BLaER1 treated with 17β-estradiol and CSF1 and Interleukin-3, amounts not matched to agents 10 nM and 100 nM (cell line): Measurements from ENCODE around the gene EHBP1L1.

ENCODE experiments used
- H3K27ac ChIP-seq, 11 experiments: shearing (Covaris generic); formaldehyde crosslinking; 2 replicates each; pipeline ENCODE4 v1.8.1; 2022
- H3K27me3 ChIP-seq, 11 experiments: shearing (Covaris generic); formaldehyde crosslinking; 2 replicates each; pipeline ENCODE4 v1.8.1; 2022
- H3K36me3 ChIP-seq, 11 experiments: shearing (Covaris generic); formaldehyde crosslinking; 2 replicates each; pipeline ENCODE4 v1.8.1; 2022
- H3K4me1 ChIP-seq, 10 experiments: shearing (Covaris generic); formaldehyde crosslinking; 2 replicates each; pipeline ENCODE4 v1.8.1; 2022
- H3K4me2 ChIP-seq, 11 experiments: shearing (Covaris generic); formaldehyde crosslinking; 2 replicates each; pipeline ENCODE4 v1.8.1; 2022
- H3K4me3 ChIP-seq, 10 experiments: shearing (Covaris generic); formaldehyde crosslinking; 2 replicates each; pipeline ENCODE4 v1.8.1; 2022
- H3K9ac ChIP-seq, 11 experiments: shearing (Covaris generic); formaldehyde crosslinking; 2 replicates each; pipeline ENCODE4 v1.8.1; 2022
- H3K9me3 ChIP-seq, 11 experiments: shearing (Covaris generic); formaldehyde crosslinking; replicated peaks in 1 of 11; 2 replicates each; pipeline ENCODE4 v1.8.1; 2022
- H4K20me1 ChIP-seq, 11 experiments: shearing (Covaris generic); formaldehyde crosslinking; 2 replicates each; pipeline ENCODE4 v1.8.1; 2022
- Cebpa-rat ChIP-seq, 11 experiments: shearing (Covaris generic); IDR thresholded peaks; 2 replicates each; pipeline ENCODE4 v1.8.1; 2022

Gene EHBP1L1

GRCh38 chr11:65625628-65626342, 49.9 kb downstream of the EHBP1L1 start:
- Histone ChIP-seq H3K27me3 (no peaks in the 10 kb centered on the region), H3K9ac (peak overlapping the region in 4 of 11 experiments; percentile 23 to 35 (median 33); a peak in 5 of 22 replicates), H3K36me3 (peaks cover 90 to 98% (median 95%) of the 10 kb centered on the region in 11 experiments), H3K4me1 (peaks cover 0 to 26% (median 21%) of the 10 kb centered on the region in 10 experiments; a peak in 13 of 20 replicates), H3K9me3 (no peaks in the 10 kb centered on the region), H3K4me2 (peak overlapping the region in 7 of 11 experiments; percentile 10 to 37 (median 22); a peak in 7 of 22 replicates), H3K4me3 (no peak overlapping the region), H3K27ac (0 out of 22 replicates have a peak overlapping the region, but pooled peaks of 1 of the 11 experiments have one; percentile 2), H4K20me1 (peaks cover 4 to 88% (median 41%) of the 10 kb centered on the region in 11 experiments; a peak in 18 of 22 replicates)
- no peak for TF ChIP-seq Cebpa-rat (IDR thresholded peaks at IDR 0.05)

DNA sequence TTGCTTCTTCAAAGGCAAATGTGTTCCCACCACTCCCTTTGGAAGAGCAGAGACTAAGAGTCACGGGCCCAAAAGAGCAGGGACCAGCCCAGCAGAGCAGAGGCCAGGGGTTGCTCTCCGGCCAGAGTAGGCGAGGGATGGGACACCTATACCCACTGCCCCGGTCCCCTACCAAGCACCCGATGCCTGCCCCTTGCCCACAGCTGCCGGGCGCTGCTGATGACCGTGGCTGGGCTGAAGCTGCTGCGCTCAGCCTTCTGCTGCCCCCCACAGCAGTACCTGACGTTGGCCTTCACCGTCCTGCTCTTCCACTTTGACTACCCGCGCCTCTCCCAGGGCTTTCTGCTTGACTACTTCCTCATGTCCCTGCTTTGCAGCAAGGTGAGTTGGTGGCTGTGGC, 51.3 kb downstream of the EHBP1L1 start:
- Histone ChIP-seq H4K20me1 (peaks cover 4 to 87% (median 31%) of the 10 kb centered on the region in 11 experiments; a peak in 17 of 22 replicates), H3K36me3 (peaks cover 86 to 98% (median 92%) of the 10 kb centered on the region in 11 experiments)

GRCh38 chr11:65629579-65629978, 53.7 kb downstream of the EHBP1L1 start:
- no peak overlapping the region for H3K4me3 ChIP-seq
- peaks cover 28 to 54% (median 48%) of the 10 kb centered on the region in 10 experiments for H3K4me1 ChIP-seq
- no peaks in the 10 kb centered on the region for H3K27me3 ChIP-seq
- TF ChIP-seq Cebpa-rat (IDR thresholded peaks at IDR 0.05): no peak
- H3K27ac ChIP-seq: no peak overlapping the region
- H3K9ac ChIP-seq: no peak overlapping the region
- no peak overlapping the region for H3K4me2 ChIP-seq
- no peaks in the 10 kb centered on the region for H3K9me3 ChIP-seq
- peaks cover 8 to 90% (median 26%) of the 10 kb centered on the region in 11 experiments; a peak in 18 of 22 replicates for H4K20me1 ChIP-seq
- H3K36me3 ChIP-seq: peaks cover 80 to 98% (median 83%) of the 10 kb centered on the region in 11 experiments

More for the DNA sequence above, 51.3 kb downstream of the EHBP1L1 start:
- Histone ChIP-seq H3K27ac (peak overlapping the region in 1 of 11 experiments; percentile 25; a peak in 1 of 22 replicates), H3K9me3 (no peaks in the 10 kb centered on the region), H3K27me3 (no peaks in the 10 kb centered on the region), H3K9ac (peak overlapping the region in 4 of 11 experiments; percentile 1 to 36 (median 2); a peak in 2 of 22 replicates), H3K4me2 (no peak overlapping the region), H3K4me1 (peaks cover 5 to 36% (median 29%) of the 10 kb centered on the region in 10 experiments; a peak in 18 of 20 replicates), H3K4me3 (no peak overlapping the region)
- no peak for TF ChIP-seq Cebpa-rat (IDR thresholded peaks at IDR 0.05)

GRCh38 chr11:65630215-65630614, 54.4 kb downstream of the EHBP1L1 start:
- no peak for TF ChIP-seq Cebpa-rat (IDR thresholded peaks at IDR 0.05)
- Histone ChIP-seq H3K36me3 (peaks cover 81 to 98% (median 84%) of the 10 kb centered on the region in 11 experiments), H3K9ac (no peak overlapping the region; a peak in 1 of 22 replicates)

DNA sequence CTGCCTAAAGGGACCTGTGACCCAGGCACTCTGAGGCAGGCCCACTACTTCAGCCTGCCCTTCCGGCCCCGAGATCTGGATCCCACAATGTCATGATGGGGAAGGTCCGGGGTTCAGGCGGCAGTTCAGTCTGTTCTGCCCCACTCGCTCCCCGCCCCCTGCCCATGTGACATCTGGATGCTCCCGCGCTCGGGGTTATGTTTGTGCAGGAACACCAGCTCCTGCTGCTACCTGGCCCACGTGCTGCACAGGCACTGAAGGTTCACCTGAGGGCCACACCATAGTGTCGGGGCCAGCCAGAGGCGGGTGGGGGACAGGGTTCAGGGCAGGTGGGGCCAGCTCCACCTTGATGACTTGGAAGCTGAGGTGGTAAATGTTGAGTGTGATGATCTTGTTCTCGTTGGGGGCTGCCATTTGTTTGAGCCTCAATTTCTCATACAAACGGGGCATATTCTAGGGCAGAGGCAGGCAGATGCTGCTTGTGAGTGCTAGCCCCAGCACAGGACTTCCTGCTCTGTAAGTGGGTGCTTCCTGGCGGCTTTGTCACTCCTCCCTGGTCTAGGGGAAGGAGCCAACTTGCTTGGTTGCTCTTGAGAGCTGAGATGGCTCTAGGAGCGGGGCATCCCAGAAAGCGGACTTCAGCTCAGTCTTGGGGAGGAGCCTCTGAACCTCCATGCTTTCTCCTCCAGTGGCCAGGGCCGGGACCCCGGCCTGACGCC, 57.7 kb downstream of the EHBP1L1 start:
- peak overlapping the region; percentile 42 to 80 (median 72) for H3K4me2 ChIP-seq
- H3K4me1 ChIP-seq: peaks cover 43 to 62% (median 49%) of the 10 kb centered on the region in 10 experiments
- peaks cover 0 to 83% (median 13%) of the 10 kb centered on the region in 11 experiments; a peak in 14 of 22 replicates for H4K20me1 ChIP-seq
- H3K9me3 ChIP-seq: no peaks in the 10 kb centered on the region
- no peaks in the 10 kb centered on the region for H3K27me3 ChIP-seq
- peak overlapping the region; percentile 22 to 58 (median 45); a peak in 18 of 22 replicates for H3K9ac ChIP-seq
- no peak for TF ChIP-seq Cebpa-rat (IDR thresholded peaks at IDR 0.05)
- peaks cover 72 to 89% (median 78%) of the 10 kb centered on the region in 11 experiments for H3K36me3 ChIP-seq
- peak overlapping the region in 8 of 11 experiments; percentile 23 to 58 (median 46); a peak in 16 of 22 replicates for H3K27ac ChIP-seq
- no peak overlapping the region for H3K4me3 ChIP-seq

More at GRCh38 chr11:65630215-65630614, 54.4 kb downstream of the EHBP1L1 start:
- no peaks in the 10 kb centered on the region for H3K27me3 ChIP-seq
- H3K9me3 ChIP-seq: no peaks in the 10 kb centered on the region
- H4K20me1 ChIP-seq: peaks cover 5 to 90% (median 19%) of the 10 kb centered on the region in 11 experiments; a peak in 17 of 22 replicates
- no peak overlapping the region for H3K27ac ChIP-seq
- H3K4me1 ChIP-seq: peaks cover 29 to 50% (median 44%) of the 10 kb centered on the region in 10 experiments
- no peak overlapping the region for H3K4me3 ChIP-seq
- no peak overlapping the region for H3K4me2 ChIP-seq

DNA sequence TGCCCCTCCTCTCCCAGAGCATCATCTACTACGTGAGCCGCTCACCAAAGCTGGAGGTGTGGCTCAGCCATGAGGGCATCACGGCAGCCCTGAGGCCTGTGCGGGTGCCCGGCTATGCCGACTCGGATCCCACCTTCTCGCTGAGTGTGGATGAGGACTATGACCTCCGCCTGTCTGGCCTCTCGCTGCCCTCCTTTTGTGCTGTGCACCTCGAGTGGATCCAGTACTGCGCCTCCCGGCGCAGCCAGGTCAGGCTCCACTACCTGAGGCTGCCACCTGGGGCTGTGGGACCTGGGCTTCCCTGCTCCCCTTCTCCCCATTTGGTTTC, 58.2 kb downstream of the EHBP1L1 start:
- Histone ChIP-seq H3K27ac (peak overlapping the region in 9 of 11 experiments; percentile 22 to 58 (median 42); a peak in 15 of 22 replicates), H3K9ac (peak overlapping the region in 9 of 11 experiments; percentile 29 to 58 (median 52); a peak in 17 of 22 replicates), H3K27me3 (no peaks in the 10 kb centered on the region), H3K4me2 (peak overlapping the region; percentile 42 to 80 (median 72); a peak in 21 of 22 replicates), H3K4me3 (no peak overlapping the region), H3K9me3 (no peaks in the 10 kb centered on the region), H3K36me3 (peaks cover 67 to 84% (median 73%) of the 10 kb centered on the region in 11 experiments), H3K4me1 (peaks cover 47 to 67% (median 54%) of the 10 kb centered on the region in 10 experiments), H4K20me1 (peaks cover 0 to 83% (median 13%) of the 10 kb centered on the region in 11 experiments; a peak in 14 of 22 replicates)
- TF ChIP-seq Cebpa-rat (IDR thresholded peaks at IDR 0.05): no peak

DNA sequence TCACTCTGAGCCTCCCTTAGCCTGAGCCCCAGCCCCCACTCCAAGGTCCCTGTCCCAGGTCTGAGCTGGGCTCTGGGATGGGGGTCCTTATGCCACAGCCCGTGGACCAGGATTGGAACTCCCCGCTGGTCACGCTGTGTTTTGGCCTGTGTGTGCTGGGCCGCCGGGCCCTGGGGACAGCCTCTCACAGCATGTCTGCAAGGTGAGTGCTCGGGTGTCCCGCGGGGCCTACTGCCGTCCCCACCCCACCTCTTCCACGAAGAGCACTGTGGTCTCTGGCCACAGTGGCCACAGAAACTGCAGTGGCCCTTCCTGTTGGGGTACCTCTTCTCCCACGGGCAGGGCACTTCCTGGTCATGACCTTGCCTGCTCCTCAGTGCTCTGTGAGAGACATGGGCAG, 58.6 kb downstream of the EHBP1L1 start:
- Histone ChIP-seq H3K9me3 (no peaks in the 10 kb centered on the region), H3K27me3 (no peaks in the 10 kb centered on the region), H3K4me3 (no peak overlapping the region), H3K9ac (peak overlapping the region in 8 of 11 experiments; percentile 37 to 58 (median 52); a peak in 10 of 22 replicates), H3K4me1 (peaks cover 51 to 71% (median 58%) of the 10 kb centered on the region in 10 experiments), H4K20me1 (peaks cover 0 to 82% (median 13%) of the 10 kb centered on the region in 11 experiments; a peak in 14 of 22 replicates), H3K36me3 (peaks cover 63 to 80% (median 69%) of the 10 kb centered on the region in 11 experiments), H3K27ac (peak overlapping the region in 9 of 11 experiments; percentile 22 to 58 (median 42); a peak in 14 of 22 replicates), H3K4me2 (peak overlapping the region in 10 of 11 experiments; percentile 59 to 80 (median 72); a peak in 14 of 22 replicates)
- TF ChIP-seq Cebpa-rat (IDR thresholded peaks at IDR 0.05): no peak

- H3K4me2 ChIP-seq: no peak overlapping the region
- no peaks in the 10 kb centered on the region for H3K9me3 ChIP-seq
- TF ChIP-seq Cebpa-rat (IDR thresholded peaks at IDR 0.05): no peak
- peaks cover 0 to 75% (median 13%) of the 10 kb centered on the region in 11 experiments; a peak in 14 of 22 replicates for H4K20me1 ChIP-seq
- H3K27me3 ChIP-seq: no peaks in the 10 kb centered on the region
- peaks cover 57 to 74% (median 62%) of the 10 kb centered on the region in 11 experiments for H3K36me3 ChIP-seq
- H3K9ac ChIP-seq: peak overlapping the region in 3 of 11 experiments; percentile 5 to 63 (median 53); a peak in 3 of 22 replicates
- no peak overlapping the region for H3K4me3 ChIP-seq
- peak overlapping the region in 4 of 11 experiments; percentile 41 to 58 (median 52); a peak in 4 of 22 replicates for H3K27ac ChIP-seq
- H3K4me1 ChIP-seq: peaks cover 58 to 78% (median 65%) of the 10 kb centered on the region in 10 experiments
These were observed 59.3 kb downstream of the EHBP1L1 start for GRCh38 chr11:65634905-65635731.
